GM12875 (cell line): Measurements from ENCODE around the gene TATDN2.

Source experiments
- H3K4me3 ChIP-seq: one replicate; pipeline ENCODE4 v1.5.1; 2011; ENCODE audit warnings: low read depth, low read length, control low read depth
- TF ChIP-seq, protein P1 (sequence below): IDR thresholded peaks from 2 replicates; pipeline ENCODE4 v1.5.1; 2011; ENCODE audit warnings: low read depth, mild to moderate bottlenecking, control low read depth, inconsistent platforms, low read length, moderate library complexity, borderline replicate concordance; ENCODE audit not compliant: insufficient read depth

Gene TATDN2

DNA sequence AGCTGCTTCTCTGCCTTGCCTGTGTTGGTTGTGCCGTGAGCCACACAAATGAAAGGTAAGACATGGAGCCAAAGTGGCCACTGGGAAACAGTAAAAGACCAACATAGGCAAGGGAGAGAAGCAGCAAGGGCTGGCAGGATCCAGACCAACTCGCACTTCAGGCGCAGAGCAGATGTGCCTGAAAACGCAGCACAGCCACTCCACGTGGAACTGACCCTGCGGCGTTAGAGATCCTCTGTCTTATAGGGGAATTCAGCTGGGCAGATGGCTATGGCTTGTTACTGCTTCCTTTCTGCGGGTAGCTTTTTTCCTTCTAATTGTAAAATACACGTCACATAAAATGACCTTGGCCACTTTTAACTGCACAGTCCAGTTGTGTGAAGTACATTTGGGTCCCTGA is 54.8 kb downstream of the TATDN2 start:
- TF ChIP-seq, protein P1, sequence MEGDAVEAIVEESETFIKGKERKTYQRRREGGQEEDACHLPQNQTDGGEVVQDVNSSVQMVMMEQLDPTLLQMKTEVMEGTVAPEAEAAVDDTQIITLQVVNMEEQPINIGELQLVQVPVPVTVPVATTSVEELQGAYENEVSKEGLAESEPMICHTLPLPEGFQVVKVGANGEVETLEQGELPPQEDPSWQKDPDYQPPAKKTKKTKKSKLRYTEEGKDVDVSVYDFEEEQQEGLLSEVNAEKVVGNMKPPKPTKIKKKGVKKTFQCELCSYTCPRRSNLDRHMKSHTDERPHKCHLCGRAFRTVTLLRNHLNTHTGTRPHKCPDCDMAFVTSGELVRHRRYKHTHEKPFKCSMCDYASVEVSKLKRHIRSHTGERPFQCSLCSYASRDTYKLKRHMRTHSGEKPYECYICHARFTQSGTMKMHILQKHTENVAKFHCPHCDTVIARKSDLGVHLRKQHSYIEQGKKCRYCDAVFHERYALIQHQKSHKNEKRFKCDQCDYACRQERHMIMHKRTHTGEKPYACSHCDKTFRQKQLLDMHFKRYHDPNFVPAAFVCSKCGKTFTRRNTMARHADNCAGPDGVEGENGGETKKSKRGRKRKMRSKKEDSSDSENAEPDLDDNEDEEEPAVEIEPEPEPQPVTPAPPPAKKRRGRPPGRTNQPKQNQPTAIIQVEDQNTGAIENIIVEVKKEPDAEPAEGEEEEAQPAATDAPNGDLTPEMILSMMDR = no peak

DNA sequence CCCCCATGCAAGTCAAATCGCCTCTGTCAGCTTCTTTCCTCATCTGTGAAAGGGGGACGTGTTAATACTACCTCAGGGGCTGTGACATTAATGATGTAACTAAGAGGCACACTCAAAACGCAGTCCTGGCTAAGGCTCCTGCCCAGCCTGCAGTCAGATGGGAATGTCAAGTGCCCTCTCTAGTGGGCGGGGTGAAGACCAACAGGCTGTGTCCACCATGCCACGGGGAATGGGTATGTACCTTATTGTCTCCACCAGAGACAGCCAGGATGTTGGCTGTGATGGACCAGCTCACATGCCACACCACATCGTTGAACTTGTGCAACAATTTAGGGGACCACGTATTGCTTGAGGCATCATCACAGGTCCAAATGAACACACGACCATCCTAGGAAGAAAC is 55.5 kb downstream of the TATDN2 start:
- no peak overlapping the region for H3K4me3 ChIP-seq
- TF ChIP-seq, protein P1 = no peak

More for the DNA sequence above, 54.8 kb downstream of the TATDN2 start:
- H3K4me3 ChIP-seq = no peak overlapping the region

DNA sequence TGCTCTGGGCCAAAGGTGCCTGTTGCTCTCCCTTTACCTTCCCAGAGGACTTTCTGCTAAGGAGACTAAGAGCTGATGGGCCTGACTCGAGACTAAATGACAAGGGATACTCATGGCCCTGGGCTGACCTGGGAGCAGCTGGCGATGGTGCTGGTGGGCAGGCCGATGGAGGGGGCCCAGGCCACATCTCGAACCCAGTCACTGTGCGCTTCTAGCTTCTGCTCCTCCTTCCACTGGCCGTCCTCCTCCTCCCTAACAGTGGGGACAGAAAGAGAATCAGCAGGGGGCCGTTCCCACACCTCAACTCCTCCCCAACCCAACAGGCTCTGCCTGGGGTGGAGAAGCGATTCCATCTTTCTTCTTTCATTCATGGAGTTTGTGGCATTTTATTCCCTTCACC is 56.6 kb downstream of the TATDN2 start:
- TF ChIP-seq, protein P1 = no peak
- H3K4me3 ChIP-seq = no peak overlapping the region

DNA sequence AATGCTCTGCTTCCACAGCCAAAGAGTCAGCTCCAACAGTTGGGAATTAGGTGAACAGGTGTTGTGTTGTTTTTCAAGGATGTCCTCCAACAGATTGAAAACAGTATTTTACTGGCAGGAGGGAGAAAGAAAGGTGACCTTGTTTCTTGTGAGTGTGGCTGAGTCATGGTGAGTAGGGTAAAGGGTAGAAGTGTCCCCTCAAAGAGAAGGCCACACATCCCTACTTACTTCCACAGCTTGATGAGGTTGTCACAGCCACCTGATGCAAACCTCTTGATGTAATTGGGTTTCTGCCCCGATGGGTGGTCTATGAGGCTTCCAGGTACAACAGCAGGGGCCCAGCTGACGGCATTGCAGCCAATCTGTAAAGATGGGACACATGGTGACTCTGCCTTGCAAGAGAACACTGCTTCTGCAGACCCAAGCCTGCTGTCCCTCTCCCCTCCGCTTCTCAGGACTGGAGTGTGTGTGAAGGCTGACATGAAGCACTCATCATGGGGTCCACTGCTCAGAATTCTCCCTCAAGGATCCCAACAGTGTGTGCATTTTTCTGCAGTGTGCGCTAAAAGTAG is 57.2 kb downstream of the TATDN2 start:
- no peak overlapping the region for H3K4me3 ChIP-seq
- TF ChIP-seq, protein P1 = no peak

DNA sequence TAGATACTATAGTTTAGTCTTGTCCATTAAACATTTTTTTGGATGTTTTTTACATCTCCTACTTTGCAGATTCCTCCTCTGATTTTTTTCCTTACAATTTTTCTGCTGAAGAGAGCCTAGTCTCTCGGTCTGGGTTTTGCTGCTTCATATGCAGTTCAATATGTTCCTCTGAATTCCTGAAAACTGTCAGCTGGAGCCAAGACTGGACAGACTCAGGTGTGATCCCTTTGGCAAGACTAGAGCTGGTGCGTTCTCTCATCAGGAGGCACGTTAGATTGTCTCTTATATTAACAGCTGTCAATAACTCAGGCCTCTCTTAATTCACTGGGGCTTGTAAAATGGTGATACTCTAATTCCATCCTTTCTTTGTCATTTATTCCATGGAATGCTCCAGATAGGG is 57.9 kb downstream of the TATDN2 start:
- no peak overlapping the region for H3K4me3 ChIP-seq
- TF ChIP-seq, protein P1 = no peak

DNA sequence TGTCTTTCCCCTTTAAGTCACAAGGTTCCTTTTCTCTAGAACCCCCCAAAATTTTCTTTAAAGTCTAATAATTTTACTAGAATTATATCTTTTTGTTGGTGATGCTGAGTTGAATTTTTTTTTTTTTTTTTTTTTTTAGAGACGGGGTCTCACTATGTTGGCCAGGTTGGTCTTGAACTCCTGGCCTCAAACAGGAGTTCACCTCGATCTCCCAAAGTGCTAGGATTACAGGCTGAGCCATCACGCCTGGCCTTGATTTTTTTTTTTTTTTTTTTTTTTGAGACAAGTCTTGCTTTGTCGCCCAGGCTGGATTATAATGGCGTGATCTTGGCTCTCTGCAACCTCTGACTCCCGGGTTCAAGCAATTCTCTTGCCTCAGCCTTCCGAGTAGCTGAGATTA is 60.4 kb downstream of the TATDN2 start:
- TF ChIP-seq, protein P1 = no peak
- H3K4me3 ChIP-seq = no peak overlapping the region

DNA sequence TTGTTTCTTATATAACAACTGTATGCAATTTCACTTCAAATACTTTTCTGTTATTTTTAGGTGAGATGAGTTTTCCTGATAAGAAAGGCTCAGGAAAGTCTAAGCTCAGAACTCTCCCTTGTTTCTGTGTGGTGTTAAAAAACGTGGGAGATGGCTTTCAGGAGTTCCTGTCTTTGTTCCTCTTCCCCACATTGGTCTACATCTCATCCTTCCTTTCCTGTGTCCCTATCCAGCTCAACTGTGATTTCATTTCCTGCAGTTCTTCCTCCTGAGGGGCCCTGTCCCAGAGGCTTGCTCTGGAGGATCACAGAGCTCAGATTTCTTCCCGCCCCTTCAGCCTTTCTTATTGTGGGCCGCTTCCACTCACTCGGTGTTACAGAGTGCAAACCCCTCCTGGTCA is 61.5 kb downstream of the TATDN2 start:
- H3K4me3 ChIP-seq = no peak overlapping the region
- TF ChIP-seq, protein P1 = no peak
